ENCODE data around the gene TFF2.

TFF2 gene

DNA sequence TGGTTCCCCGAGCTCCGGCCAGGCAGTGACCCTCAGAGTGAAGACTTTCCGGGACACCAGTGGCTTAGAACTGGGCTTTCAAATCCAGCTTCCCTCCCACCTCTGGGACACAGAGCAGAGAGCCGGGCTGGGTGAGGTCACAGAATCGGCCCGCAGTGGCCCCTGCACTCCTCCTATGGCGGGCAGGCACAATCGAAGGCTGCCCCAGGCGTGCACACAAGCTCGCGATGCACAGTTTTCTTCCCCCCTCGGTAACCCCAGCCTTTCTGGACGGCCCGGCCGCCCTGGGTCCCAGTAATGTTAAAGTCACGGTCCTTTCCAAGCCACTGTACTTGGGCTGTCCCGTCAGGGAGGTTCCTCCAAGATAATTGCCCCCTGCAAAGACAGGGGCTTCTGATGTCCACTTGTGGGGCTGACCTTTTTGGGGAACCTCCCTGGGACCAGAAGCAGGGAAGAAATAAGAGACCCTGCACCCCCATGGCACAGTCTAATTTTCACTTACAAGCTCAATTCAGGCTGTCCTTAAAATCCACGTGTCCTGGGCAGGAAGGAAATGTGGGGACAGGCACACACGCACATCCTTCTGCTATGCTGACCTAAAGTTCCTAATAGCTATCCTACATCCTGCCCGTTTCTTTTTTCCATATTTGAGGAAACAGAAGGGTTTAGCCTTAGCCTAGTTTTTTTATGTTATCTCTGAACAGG lies 49.3 kb downstream of the TFF2 start:
- DNase-seq (ENCODE audit: low read depth) = no peak
- no peak overlapping the region for H3K4me3 ChIP-seq (ENCODE audit: low read depth, low read length)
- TF ChIP-seq CTCF (IDR thresholded peaks at IDR 0.05; ENCODE audit: insufficient read depth, low read depth, low read length, missing control alignments) = no peak

DNA sequence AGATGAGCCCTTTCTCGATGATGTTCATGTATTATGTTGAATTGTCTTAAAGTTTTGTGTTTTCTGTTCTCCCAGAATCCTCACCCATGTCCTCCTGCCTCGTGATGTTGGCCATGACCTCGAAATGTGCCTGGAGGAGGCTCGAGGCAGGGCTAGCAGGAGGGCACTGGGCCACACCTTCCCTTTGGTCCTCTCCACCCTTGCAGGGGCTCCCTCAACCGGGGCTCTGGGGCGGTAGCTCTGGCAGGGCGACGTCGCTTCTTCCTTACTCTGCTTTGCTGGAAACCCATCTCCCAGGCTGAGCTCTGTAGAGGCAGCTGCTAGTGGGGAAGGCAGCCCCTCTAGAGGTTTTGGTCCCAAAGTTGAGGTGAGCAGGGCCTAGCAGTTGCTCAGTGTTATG lies 49.8 kb downstream of the TFF2 start:
- TF ChIP-seq CTCF (IDR thresholded peaks at IDR 0.05; ENCODE audit: insufficient read depth, low read depth, low read length, missing control alignments) = no peak
- H3K4me3 ChIP-seq (ENCODE audit: low read depth, low read length) = no peak overlapping the region
- DNase-seq (ENCODE audit: low read depth) = no peak

GRCh38 chr21:42300045-42300583 lies 50.7 kb downstream of the TFF2 start:
- H3K4me3 ChIP-seq (ENCODE audit: low read depth, low read length) = no peak overlapping the region
- DNase-seq (ENCODE audit: low read depth) = no peak
- TF ChIP-seq CTCF (IDR thresholded peaks at IDR 0.05; ENCODE audit: insufficient read depth, low read depth, low read length, missing control alignments) = no peak

DNA sequence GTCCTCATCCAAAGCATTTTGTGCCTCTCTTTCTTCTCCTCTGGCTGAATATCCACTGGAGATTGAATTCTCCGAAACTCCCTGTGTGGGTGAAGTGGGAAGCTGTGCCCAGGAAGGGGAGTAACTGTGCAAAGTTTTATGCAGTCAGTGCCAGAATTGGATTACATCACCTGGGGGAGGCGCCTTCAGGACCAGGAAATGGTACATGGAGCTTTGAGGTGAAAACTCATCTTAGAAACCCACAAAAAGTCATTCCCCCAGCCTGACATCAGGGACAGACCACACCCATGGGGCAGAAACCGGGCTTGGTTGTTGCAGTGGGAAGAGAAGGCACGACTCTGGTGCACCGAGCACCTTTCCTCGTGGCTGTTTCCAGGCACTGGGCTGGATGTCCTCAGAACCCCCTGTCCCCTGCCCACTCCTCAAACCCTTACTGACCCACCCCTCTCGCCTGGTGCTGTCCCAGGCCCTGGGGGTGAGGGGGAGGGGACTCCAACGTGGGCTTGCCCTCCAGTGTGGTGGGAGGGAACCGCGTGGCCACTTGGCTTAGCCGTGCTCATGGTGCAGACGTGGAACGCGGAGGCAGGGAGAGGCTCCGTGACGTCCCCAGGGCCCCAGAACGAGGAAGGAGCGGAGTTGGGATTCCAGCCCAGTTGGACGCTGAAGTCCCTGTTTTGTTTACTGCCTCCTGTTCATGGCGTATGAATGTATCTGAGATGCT lies 51.3 kb downstream of the TFF2 start:
- TF ChIP-seq CTCF (IDR thresholded peaks at IDR 0.05; ENCODE audit: insufficient read depth, low read depth, low read length, missing control alignments) = no peak
- no peak overlapping the region for H3K4me3 ChIP-seq (ENCODE audit: low read depth, low read length)
- no peak for DNase-seq (ENCODE audit: low read depth)

DNA sequence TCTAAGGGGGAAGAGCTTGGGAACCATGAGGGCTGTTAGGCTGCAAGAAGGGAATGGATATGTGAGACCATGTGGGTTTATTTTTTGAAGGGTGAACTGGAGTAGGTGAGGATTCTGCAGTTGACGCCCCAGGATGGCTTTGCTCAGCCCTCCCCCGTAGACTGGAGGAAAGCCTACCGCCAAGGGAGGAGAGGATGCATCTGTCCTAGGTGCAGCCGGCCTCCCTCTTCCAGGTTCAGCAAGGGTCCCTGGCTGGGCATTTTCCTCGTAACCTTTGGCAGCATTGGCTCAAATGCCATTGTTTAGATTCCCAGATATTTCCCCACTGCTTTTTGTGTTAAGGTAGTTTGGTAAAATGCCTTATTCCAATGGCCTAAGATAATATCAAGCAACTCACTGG lies 52.1 kb downstream of the TFF2 start:
- TF ChIP-seq CTCF (IDR thresholded peaks at IDR 0.05; ENCODE audit: insufficient read depth, low read depth, low read length, missing control alignments) = no peak
- no peak for DNase-seq (ENCODE audit: low read depth)
- no peak overlapping the region for H3K4me3 ChIP-seq (ENCODE audit: low read depth, low read length)

- DNase-seq (ENCODE audit: low read depth) = no peak
- TF ChIP-seq CTCF (IDR thresholded peaks at IDR 0.05; ENCODE audit: insufficient read depth, low read depth, low read length, missing control alignments) = no peak
- H3K4me3 ChIP-seq (ENCODE audit: low read depth, low read length) = no peak overlapping the region
These were observed 52.6 kb downstream of the TFF2 start for GRCh38 chr21:42298237-42298636.

All from GM12865 (cell line).